GM19043 (cell line): ENCODE measurements around the gene PCK2.

Experiments used
- ATAC-seq: cut with Tn5 transposase; IDR thresholded peaks from one replicate; pipeline ENCODE4 v1.9.1; 2021; ENCODE audit warnings: low read depth; ENCODE audit not compliant: unreplicated experiment

The PCK2 gene

GRCh38 chr14:24074625-24075484 is 19.3 kb upstream of the PCK2 start:
- ATAC-seq, result no peak

GRCh38 chr14:24075485-24076301 is 18.4 kb upstream of the PCK2 start:
- ATAC-seq, result no peak

GRCh38 chr14:24076302-24076601 is 17.9 kb upstream of the PCK2 start:
- ATAC-seq, result no peak

DNA sequence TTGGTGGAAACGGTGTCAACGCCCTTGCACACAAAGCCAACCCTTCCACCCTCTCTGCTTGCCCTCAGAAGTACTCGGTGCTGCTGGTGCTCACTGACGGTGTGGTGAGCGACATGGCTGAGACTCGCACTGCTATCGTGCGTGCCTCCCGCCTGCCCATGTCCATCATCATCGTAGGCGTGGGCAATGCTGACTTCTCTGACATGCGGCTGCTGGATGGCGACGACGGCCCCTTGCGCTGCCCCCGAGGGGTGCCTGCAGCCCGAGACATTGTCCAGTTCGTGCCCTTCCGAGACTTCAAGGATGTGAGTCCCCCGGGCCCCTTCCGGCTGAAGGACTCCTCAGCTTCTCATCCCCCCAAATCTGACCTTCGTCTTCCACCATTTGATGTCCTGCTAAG is 17.0 kb upstream of the PCK2 start:
- no peak for ATAC-seq

DNA sequence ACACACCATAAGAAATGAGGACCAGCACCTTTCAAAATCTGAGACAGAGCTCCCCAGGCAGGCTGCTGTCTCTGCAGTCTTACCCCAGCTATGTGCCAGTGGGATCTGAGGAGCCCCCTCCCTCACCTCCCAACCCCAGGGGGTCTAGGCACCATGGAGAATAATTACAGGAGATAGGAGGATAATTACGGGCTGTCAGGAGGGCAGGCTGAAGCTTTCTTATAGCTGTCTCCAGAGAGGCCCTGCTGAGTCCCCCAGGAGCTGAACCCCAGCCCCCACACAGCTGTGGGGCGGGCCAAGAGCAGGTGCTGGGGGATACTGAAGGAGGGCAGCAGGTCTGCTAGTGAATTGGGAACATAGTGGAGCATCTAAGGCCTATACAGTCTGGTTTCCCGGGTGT is 16.0 kb upstream of the PCK2 start:
- ATAC-seq, result no peak

GRCh38 chr14:24079491-24080141 is 14.5 kb upstream of the PCK2 start:
- ATAC-seq, result no peak

GRCh38 chr14:24080142-24080530 is 14.0 kb upstream of the PCK2 start:
- no peak for ATAC-seq

DNA sequence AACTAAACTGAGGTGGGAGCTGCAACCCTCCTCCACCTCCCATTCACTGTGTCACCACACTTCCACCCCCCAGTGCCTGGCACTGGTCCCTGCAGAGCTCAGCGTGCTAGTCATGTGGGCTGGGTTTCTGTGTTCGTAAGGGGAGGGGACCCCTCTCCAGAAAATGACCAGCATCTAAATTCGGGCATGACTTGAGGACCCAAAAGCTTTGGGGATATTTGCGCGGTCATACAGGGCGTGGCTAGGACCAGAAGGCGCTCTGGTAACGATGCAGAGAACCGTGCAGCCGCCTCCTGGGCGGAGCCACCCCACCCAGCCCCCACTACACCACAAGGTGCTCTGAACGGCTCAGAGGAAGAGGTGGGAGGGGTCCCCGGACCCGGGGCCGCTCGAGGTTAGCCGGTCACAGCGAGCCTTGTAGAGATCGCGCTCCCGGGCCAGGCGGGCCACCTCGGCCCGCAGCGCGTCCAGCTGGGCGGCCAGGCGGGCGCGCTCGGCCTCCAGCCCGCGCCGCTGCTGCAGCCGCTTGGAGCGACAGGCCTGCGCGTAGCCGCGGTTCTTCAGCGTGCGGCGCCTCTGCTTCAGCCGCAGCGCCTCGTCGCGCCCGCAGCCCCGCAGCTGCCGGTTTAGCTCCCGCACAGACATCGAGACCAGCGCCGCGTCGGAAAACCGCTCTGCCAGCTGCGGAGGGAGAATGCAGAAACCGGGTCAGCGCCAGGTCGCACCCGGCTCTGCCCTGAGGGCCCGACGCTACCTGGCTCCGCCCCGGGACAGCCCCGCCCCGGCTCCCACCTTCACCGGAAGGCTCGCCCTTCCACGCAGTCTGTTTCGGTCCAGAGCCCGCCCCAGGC is 13.0 kb upstream of the PCK2 start:
- ATAC-seq, result peak; percentile 78

DNA sequence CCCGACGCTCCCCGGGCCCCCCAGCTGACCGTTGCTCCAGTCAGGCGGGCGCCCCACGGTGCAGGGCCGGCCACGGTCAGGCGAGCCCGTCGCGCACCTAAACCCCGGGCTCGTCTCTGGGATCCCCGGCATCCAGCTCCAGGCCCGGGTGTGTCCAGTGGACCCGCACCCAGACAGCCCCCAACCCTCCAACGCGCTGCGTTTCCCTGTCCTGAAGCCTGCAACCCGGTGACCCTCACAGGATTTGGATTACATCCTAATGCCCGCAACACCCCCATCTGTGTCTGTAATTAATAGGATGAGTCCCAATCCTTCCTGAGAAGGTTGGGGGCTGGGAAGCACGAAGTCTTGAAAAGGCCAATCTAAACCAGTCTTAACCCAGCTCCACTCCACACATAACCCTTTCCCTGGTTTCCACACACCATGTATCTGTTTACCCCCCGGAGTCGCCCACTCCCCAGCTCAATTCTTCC is 12.3 kb upstream of the PCK2 start:
- ATAC-seq, result no peak

DNA sequence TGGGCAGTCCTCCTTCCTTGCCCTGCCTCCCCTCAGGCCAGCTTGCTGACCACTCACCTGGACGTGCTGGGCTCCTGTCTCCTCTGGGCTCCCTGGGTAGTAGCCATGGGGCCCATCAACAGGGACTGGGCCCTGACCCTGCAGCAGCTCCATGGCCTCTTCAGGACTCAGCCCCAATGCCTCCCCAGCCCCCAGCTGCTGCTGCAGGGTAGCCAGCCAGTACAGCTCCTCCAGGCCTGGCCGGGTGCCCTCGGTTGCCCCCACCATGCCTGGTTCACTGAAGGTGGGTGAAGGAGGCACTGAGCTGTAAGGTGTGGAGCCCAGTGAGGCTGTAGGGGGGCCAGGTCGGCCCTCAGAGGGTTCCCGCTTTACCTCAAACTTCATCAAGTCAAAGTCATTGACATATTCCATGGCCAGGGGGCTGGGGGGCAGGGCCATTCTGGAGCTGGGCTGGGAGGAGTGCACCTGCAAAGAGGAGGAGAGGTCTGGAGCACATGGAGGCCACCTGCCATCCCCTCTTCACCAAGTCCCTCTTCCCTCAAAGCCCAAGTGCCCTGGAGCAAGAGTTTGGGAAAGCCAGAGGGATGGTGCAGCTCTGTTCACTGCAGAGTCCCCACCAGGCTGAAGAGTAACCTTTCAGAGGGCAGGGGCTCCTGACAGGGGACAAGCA is 11.6 kb upstream of the PCK2 start:
- no peak for ATAC-seq

GRCh38 chr14:24083462-24083861 is 10.6 kb upstream of the PCK2 start:
- ATAC-seq, result no peak

DNA sequence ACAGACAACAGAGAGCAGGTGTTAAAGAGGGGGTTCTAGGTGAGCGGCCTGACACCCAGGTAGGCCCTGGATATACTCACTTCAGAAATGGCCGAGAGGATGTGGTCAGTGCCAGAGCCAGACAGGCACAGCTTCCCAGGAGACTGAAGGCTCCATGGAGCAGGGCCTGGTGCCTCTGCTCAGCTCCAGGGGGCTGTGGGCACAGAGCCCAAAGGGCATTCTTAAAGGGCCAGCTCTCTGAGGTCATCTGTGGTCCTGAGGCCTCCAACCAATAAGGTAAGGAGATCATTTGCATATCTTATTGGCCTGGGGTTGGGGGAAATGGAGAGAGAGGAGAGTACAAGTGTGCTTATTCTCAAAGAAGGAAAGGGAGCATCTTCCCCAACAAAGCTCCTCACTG is 9.7 kb upstream of the PCK2 start:
- ATAC-seq, result no peak

DNA sequence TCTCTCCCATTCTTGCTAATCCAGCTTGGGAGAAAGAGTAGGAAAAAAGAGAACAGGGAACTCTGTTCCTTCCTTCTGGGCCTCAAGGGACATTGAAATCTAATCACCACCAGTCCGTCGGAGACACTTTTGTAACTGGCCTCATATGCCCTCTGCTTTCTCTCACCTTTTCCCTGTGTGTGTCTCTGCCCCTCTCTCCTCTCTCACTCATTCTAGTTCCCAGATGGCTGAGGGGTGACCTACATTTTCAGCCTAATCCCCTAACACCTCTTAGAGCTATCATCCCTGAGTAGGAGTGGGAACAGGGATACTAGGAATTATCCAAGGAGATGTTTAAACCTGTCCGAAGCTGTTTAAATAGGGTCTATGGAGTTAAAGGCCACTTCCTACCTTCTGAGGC is 8.9 kb upstream of the PCK2 start:
- ATAC-seq, result no peak

- no peak for ATAC-seq
Measured at GRCh38 chr14:24086193-24086955, 7.7 kb upstream of the PCK2 start.

DNA sequence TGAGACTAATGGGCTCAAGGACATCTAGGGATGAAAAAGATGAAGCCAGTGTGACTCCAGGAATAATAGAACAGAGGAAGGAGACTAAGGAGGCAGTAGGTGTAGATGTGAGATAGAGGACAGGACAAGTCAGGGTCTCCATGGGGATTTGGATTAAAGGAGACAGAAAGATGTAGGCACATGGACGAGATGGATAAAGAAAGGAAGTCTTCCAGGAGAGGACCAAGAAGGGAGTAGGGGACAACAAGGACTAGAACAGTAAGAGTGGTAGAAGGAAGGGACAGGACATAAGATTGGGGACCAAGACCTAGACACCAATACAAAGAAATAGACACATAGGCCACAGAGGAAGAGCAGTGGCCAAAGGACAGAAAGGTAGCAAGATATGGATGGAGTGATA is 7.1 kb upstream of the PCK2 start:
- ATAC-seq, result no peak

- no peak for ATAC-seq
Measured at GRCh38 chr14:24088095-24088494, 6.0 kb upstream of the PCK2 start.

- ATAC-seq, result no peak
Measured at GRCh38 chr14:24089890-24090289, 4.2 kb upstream of the PCK2 start.

GRCh38 chr14:24092110-24092504 is 2.0 kb upstream of the PCK2 start:
- no peak for ATAC-seq

GRCh38 chr14:24092505-24093206 is 1.5 kb upstream of the PCK2 start:
- ATAC-seq, result no peak
